Renal cortex interstitium (tissue), 15 donors: ENCODE results near the gene HMCN1. TPM values are rescaled to one million over a fixed set of nuclear protein-coding genes. Genes with fewer than 3 reads are reported as not detected.

Experiments used
- DNase-seq, 11 donors: peaks; one replicate each; pipeline ENCODE4 v3.0.0-alpha.2; 2013; ENCODE audit warnings: low read depth in 9 of 11, low spot score in 4 of 11; ENCODE audit errors: extremely low read depth in 1 of 11
- long read RNA-seq, 16 experiments: transcript quantifications; one replicate each; lab custom pipeline, GENCODE V29; 2026
- polyA plus RNA-seq, 3 donors: library from polyadenylated mRNA; unstranded; fragments of 120-200 nt; gene quantifications; one replicate each; pipeline ENCODE4 v1.2.1, GENCODE V29; 2013; ENCODE audit not compliant: insufficient read length in 3 of 3

HMCN1 gene
- 10 to 100 TPM; 41.2 to 67.3 (median 60.3) TPM for polyA plus RNA-seq
- long read RNA-seq, donor 1, partial matches to known transcripts: 5 of 5 reads
- long read RNA-seq, donor 1, other reads (novel, unspliced or antisense): 0 of 5 reads
- long read RNA-seq, donor 2: 0 reads
- long read RNA-seq, donor 3, partial matches to known transcripts: 0 of 1 reads
- long read RNA-seq, donor 3, other reads (novel, unspliced or antisense): 0 of 1 reads
- long read RNA-seq, donor 4, partial matches to known transcripts: 5 of 5 reads
- long read RNA-seq, donor 4, other reads (novel, unspliced or antisense): 0 of 5 reads
- long read RNA-seq, donor 5: 0 reads
- long read RNA-seq, donor 6, partial matches to known transcripts: 5 of 5 reads
- long read RNA-seq, donor 6, other reads (novel, unspliced or antisense): 0 of 5 reads
- long read RNA-seq, donor 7: 0 reads
- long read RNA-seq, donor 8, partial matches to known transcripts: 17 of 17 reads
- long read RNA-seq, donor 8, other reads (novel, unspliced or antisense): 0 of 17 reads
- long read RNA-seq, donor 9: 0 reads
- long read RNA-seq, donor 10: 0 reads
- long read RNA-seq, donor 11: 0 reads
- long read RNA-seq, donor 12: 0 reads
- long read RNA-seq, donor 13, partial matches to known transcripts: 23 of 24 reads
- long read RNA-seq, donor 13, other reads (novel, unspliced or antisense): 0 of 24 reads
- long read RNA-seq, donor 14: 0 reads
- long read RNA-seq, donor 15: 0 reads
- long read RNA-seq, donor 16, partial matches to known transcripts: 88 of 88 reads
- long read RNA-seq, donor 16, other reads (novel, unspliced or antisense): 0 of 88 reads

GRCh38 chr1:185733818-185734735 lies at the start of gene HMCN1:
Gene HMCN1, plus strand, starts transcription at chr1:185734391. Its CDS starts 389 bp downstream, at chr1:185734780.
- DNase-seq: peak; percentile 46 to 68 (median 62)

GRCh38 chr1:185686821-185687778 lies 47.1 kb upstream of the HMCN1 start:
- no peak for DNase-seq

DNA sequence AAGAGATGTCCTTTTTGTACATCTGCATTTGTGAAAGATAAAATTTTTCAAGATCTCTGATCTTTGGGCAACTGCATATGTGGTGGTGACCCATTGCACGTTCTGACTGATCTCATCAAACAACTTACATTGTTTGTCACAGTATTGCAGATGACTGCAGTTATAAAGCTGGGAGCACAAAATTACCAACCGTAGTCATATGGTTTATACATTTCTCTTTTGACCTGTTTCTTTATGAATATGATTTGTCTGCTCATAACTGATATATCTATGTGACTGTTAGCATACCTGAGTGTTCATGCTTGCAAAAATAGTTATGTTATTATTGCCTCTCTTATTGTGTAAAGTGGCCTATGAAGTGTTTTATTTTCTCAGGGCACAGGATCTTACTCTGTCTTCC lies 43.7 kb upstream of the HMCN1 start:
- DNase-seq: no peak

GRCh38 chr1:185693654-185694053 lies 40.5 kb upstream of the HMCN1 start:
- no peak for DNase-seq

DNA sequence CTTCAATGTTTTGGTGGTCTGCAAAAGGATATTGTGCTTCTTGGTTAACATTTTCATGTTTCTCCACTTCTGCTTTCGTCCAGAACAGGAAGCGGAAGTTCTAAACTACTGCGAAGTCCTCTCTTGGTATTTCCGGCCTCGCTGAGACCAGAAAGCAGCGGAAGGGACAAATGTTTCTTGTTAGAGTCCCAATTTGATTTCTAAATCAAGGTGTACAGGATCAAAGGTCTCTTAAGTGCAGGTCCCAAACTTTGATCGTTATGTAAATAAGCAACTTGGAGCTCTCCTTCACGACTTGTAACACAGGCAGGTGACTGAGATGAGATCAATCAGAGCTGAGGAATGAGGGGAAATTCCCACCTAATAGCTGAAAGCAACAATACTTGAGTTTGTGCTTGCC lies 40.1 kb upstream of the HMCN1 start:
- DNase-seq: peak in 2 of 11 donors; percentile 20

- no peak for DNase-seq
Measured at GRCh38 chr1:185695299-185695698, 38.9 kb upstream of the HMCN1 start.

- DNase-seq: no peak
Measured at GRCh38 chr1:185696422-185697150, 37.6 kb upstream of the HMCN1 start.

GRCh38 chr1:185699874-185700273 lies 34.3 kb upstream of the HMCN1 start:
- DNase-seq: no peak

DNA sequence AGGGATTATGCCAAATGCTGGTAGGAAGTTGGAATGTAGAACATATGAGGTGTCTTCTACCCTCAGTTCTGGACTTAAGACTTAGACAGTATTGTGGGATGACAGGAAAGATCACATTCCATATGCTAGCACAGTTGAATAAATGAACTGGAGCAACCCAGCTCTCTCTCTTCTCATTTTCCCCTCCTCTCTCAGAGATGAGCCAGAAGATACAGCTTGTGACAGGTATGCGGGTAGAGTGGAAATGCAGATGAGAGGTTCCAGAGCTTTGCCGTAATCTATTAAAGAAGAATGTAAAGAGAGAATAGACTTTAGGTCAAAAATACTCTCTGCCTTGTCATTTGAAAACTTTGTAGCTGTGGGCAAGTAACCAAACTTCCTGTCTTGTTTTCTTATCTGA lies 32.5 kb upstream of the HMCN1 start:
- DNase-seq: no peak

DNA sequence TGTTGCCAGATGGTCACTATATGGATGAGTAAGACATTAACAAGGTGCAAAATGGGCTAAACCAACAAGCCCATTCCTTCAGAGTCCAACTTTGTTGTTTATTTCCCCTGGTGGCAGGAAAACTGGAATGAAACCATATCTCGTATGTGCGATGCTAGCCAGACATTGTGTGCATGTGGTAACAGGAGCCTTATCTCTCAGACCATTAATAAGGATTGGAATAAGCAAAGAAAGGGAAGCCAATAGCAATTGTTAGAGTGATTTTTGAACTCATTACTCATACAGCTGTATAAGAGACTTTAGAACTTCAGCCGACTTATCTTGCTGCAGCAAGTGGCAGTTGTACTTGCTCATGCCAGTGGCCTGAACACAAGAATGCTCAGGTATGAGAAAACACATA lies 30.0 kb upstream of the HMCN1 start:
- no peak for DNase-seq

GRCh38 chr1:185716095-185716494 lies 18.1 kb upstream of the HMCN1 start:
- no peak for DNase-seq

- DNase-seq: no peak
Measured at GRCh38 chr1:185719021-185719420, 15.2 kb upstream of the HMCN1 start.

DNA sequence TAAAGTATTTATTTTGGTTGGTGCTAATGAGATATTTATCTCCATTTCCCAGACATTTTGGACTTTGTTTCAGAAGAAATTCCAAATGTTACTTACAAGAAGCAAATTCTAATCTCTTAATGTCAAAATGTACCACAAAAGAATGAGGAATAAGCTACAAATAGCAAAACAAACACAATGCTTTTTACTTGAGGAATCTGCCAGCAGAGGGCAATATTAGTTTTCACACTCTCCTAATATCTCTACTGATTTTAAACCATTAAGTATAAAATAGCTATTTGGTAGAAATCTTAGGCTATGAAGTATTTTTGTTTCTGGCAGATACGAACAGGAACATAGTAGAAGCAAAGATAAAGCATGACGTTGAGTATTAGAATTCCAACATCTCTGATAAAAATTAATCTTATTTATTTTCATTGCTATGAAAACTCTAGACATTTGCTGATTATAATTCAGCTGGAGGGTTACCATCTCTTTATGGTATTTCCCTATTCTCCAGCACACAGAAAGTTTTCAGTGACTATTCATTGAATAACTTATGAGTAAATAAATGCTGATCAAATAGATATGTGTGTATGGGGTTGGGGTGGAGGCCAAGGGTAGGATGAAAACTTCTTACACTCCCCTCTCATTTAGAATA lies 13.4 kb upstream of the HMCN1 start:
- peak in 10 of 11 donors; percentile 13 to 66 (median 44) for DNase-seq

DNA sequence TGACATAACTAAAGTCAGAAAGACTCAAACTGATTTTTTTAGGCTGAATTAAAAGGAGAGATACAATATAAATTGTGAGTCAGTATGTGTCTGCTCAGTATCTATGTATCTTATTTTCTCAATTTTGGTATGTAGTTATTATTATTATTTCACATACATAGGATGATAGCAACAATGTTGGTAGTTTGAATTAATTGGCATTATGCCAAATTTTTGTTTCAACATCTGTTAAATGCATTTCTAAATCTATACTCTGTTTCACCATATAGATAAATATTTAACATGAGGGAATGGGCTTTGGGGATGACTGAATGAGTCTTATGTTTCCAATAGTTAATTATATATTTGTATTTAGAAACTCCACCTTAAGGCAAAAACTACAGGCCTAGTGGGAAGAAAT lies 12.6 kb upstream of the HMCN1 start:
- no peak for DNase-seq

DNA sequence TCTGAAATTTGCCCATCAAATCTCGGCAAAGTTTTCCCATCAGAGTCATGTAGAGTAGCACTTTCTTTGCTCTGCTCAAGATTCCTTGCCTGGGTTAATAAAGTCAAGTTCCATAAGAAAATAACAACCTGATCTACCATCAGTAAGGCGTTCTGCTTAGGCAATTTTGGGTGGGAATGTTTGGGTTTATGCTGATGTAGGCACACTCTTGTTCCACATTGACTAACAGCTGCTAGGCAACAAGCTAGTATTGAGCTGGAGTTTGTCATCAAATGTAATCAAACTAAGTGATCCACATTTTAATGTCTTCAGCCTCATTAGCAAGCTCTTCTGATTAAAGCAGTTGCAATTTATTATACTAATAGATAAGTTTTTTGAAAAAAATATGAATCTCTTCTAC lies 12.1 kb upstream of the HMCN1 start:
- DNase-seq: no peak

DNA sequence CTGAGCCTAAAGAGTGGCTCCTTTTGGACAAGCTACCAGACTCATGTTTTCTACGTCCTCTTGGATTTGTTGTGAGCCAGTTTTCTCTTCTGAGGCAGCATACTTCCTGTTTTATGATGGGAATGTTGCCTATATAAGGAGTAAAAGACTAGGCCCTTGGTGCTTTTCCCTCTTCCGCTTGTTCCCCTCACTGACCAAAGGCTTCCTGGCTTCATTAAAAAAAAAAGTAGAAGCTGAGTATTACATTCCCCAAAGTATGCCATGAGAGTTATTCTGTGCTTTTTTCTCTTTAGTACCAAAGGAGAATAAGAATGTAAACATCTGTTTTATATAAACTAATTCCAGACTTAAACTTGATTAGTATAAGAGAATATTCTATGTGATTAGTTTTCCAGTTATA lies 6.5 kb upstream of the HMCN1 start:
- no peak for DNase-seq

DNA sequence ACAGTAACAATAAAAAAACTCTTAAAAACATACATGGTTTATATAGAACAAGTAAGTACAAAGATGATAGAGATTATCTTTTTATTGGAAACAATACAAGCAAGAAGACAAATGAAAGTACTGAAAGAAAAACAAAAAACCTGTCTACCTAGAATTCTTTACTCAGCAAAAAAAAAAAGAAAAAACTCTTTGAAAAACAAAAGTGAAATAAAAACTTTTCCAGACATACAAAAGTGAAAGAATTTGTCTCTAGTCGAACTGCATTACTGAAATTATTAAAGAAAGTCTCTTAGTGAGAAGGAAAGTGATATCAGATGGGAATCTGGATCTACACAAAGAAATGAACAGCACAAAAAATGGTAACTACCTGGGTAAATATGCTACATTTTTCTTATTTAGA lies 2.7 kb upstream of the HMCN1 start:
- no peak for DNase-seq
